ENCODE results near the gene CANT1.

DNA sequence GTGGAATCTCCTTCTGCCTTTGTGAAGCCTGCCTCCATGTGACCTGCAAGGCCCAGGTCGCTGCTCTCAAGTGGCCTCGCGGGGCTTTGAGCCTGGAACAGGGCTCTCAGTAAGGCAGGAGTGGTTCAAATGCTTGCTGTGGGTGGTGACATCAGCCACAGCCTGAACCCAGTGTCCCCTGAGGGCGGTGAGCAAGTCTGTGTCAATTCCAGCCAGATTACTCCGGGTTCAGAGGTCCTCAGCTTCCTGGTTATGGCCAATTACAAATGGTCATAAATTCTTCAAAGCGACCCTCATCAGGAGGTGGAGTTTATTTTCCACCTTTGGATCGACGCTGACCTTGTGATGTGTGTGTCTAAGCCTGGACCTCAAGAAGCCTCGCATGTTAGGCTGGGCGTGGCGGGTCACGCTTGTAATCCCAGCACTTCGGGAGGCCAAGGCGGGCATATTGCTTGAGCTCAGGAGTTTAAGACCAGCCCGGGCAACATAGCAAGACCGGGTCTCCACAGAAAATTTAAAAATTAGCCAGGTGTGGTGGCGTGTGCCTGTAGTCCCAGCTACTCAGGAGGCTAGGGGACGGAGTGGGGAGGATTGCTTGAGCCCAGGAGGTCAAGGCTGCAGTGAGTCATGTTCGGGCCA lies 47.1 kb downstream of the CANT1 start:
- no peak for TF ChIP-seq CTCF (IDR thresholded peaks at IDR 0.05)
- no peak for TF ChIP-seq POLR2A (IDR thresholded peaks at IDR 0.05)
